ENCODE data around the gene ZNF726.
"Not testable (repeated sequence)": the region's sequence is repeated elsewhere in the genome, so short reads cannot be mapped to it uniquely, and the experiment has no call there.

ZNF726 gene

DNA sequence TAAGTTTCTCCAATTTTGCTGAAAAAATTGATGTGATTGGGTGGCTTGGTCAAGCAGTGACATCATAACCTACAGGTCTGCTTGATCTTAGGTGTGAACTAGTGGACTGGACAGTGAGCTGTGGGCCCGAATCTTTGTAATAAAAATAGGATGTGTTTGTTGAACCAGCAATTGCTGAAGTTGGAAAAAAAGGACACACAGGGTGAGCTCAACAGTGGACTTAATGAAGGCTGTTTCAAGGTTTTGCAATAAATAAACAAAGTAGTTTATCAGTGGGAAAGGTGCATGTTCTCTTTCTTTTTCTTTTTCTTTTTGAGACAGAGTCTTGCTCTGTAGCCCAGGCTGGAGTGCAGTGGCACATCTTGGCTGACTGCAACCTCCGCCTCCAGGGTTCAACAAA is 30.3 kb upstream of the ZNF726 start:
- no peak for DNase-seq (ENCODE audit: low read depth)
- no peak overlapping the region for H3K4me3 ChIP-seq (ENCODE audit: low read depth, low read length)
- TF ChIP-seq, protein P1, sequence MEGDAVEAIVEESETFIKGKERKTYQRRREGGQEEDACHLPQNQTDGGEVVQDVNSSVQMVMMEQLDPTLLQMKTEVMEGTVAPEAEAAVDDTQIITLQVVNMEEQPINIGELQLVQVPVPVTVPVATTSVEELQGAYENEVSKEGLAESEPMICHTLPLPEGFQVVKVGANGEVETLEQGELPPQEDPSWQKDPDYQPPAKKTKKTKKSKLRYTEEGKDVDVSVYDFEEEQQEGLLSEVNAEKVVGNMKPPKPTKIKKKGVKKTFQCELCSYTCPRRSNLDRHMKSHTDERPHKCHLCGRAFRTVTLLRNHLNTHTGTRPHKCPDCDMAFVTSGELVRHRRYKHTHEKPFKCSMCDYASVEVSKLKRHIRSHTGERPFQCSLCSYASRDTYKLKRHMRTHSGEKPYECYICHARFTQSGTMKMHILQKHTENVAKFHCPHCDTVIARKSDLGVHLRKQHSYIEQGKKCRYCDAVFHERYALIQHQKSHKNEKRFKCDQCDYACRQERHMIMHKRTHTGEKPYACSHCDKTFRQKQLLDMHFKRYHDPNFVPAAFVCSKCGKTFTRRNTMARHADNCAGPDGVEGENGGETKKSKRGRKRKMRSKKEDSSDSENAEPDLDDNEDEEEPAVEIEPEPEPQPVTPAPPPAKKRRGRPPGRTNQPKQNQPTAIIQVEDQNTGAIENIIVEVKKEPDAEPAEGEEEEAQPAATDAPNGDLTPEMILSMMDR (IDR thresholded peaks at IDR 0.05; ENCODE audit: insufficient read depth, low read depth, low read length, missing control alignments), result no peak

DNA sequence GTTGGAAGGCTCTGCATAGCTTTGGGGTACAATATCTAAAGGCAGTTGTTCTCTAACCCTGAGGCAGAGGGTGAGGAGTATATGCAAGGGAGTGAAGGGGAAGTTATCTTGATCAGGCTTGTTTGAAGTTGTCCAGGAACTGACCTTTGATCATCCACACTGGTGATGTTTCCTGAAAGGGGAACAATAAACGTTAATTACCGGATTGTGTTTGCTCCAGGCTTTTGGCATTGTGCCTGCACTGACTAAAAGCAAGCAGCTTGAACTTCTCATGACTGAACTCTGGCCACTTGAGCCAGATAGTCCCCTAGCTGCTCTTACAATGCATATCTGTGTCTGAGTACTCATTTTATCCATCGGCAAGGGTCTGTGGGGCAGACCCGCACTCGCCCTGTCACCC is 27.0 kb upstream of the ZNF726 start:
- no peak overlapping the region for H3K4me3 ChIP-seq (ENCODE audit: low read depth, low read length)
- TF ChIP-seq, protein P1 (IDR thresholded peaks at IDR 0.05; ENCODE audit: insufficient read depth, low read depth, low read length, missing control alignments), result no peak
- DNase-seq (ENCODE audit: low read depth), result no peak

DNA sequence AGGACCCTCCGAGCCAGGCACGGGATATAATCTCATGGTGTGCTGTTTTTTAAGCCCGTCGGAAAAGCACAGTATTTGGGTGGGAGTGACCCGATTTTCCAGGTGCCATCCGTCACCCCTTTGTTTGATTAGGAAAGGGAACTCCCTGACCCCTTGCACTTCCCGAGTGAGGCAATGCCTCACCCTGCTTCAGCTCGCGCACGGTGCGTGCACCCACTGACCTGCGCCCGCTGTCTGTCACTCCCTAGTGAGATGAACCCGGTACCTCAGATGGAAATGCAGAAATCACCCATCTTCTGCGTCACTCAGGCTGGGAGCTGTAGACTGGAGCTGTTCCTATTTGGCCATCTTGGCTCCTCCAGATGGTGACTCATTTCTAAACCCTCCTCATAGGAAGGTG is 18.6 kb upstream of the ZNF726 start:
- not testable (repeated sequence) for DNase-seq (ENCODE audit: low read depth)

DNA sequence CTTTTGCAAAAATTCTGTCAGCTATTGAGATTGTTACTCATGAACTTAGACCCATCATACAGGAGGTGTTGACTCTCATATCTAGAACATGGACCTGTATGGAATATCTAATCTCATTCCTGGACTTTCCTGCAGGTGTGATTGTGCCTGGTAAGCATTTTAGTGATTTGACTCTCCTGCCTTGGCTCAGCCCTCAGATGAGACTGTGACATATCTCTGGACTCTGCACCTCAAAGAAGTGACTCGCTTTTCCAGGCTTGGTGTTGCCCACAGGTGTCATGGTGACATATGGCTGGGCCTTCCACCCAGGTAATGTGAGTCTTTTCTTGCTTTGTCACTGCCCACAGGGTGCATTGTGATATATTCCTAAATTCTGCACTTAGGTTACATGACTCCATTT is 17.8 kb upstream of the ZNF726 start:
- DNase-seq (ENCODE audit: low read depth), result no peak
- H3K4me3 ChIP-seq (ENCODE audit: low read depth, low read length), result no peak overlapping the region
- TF ChIP-seq, protein P1 (IDR thresholded peaks at IDR 0.05; ENCODE audit: insufficient read depth, low read depth, low read length, missing control alignments), result no peak

More for the DNA sequence above, 18.6 kb upstream of the ZNF726 start:
- H3K4me3 ChIP-seq (ENCODE audit: low read depth, low read length), result not testable (repeated sequence)

DNA sequence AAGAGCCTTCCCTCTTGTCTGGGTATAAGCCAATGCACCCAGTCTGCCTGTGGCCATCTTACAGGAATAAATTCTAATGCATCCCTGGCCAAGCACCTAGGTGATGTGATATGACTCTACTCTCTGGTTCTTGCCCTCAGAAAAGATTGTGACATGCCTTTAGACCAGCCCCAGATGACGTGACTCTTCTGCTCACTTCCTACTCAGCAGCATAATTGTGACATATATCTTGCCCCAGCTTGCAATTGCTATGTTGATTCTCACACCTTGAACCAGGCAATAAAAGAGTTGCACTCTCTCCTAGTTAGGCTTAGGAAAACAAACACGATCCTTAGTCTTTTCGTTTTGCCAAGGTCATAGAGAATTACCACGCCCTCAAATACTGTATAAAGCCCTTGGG is 13.3 kb upstream of the ZNF726 start:
- TF ChIP-seq, protein P1 (IDR thresholded peaks at IDR 0.05; ENCODE audit: insufficient read depth, low read depth, low read length, missing control alignments), result no peak
- DNase-seq (ENCODE audit: low read depth), result no peak
- H3K4me3 ChIP-seq (ENCODE audit: low read depth, low read length), result no peak overlapping the region

DNA sequence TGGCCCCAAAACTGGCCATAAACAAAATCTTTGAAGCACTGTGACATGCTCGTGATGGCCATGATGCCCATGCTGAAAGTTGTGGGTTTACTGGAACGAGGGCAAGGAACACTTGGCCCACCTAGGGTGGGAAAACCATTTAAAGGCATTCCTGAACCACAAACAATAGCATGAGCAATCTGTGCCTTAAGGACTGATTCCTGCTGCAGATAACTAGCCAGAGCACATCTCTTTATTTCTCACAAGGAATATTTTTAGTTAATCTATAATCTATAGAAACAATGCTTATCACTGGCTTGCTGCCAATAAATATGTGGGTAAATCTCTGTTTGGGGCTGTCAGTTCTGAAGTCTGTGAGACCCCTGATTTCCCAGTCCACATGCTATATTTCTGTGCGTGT is 10.3 kb upstream of the ZNF726 start:
- no peak for DNase-seq (ENCODE audit: low read depth)
- TF ChIP-seq, protein P1 (IDR thresholded peaks at IDR 0.05; ENCODE audit: insufficient read depth, low read depth, low read length, missing control alignments), result no peak
- no peak overlapping the region for H3K4me3 ChIP-seq (ENCODE audit: low read depth, low read length)

DNA sequence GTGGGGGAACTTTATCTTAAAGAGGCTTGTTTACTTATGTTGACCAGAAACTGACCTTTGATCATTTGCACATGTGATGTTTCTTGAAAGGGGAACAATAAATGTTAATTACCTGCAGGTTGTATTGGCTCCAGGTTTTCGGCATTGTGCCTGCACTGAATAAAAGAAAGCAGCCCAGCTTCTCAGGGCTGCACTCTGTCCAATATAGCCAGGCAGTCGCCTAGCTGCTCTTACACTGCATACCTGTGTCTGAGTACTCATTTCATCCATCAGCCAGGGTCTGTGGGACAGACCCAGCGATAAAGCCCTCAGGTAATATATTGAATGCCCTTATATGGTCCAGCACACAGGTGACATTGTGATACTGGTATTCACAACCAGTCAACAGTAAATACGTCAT is 8.9 kb upstream of the ZNF726 start:
- TF ChIP-seq, protein P1 (IDR thresholded peaks at IDR 0.05; ENCODE audit: insufficient read depth, low read depth, low read length, missing control alignments), result no peak
- H3K4me3 ChIP-seq (ENCODE audit: low read depth, low read length), result no peak overlapping the region
- DNase-seq (ENCODE audit: low read depth), result no peak
